Endothelial cell of umbilical vein (primary cell): Measurements from ENCODE around the gene LHX5. TPM values are rescaled to one million over a fixed set of nuclear protein-coding genes. Genes with fewer than 3 reads are reported as not detected.

Experiments used
- BruUV-seq: library from RNA; stranded (reverse); fragments of 400-500 nt; replicated peaks from 2 replicates; lab custom pipeline; 2021; lab: Mats Ljungman, UMichigan
- CTCF ChIA-PET: fragments of 300-600, 350-600 bp; sonication (Branson Sonifier 250); formaldehyde crosslinking; loops from one replicate; lab custom pipeline; 2021; ENCODE audit warnings: antibody characterized with exemption, inconsistent platforms; lab: Charles Lee
- POLR2A ChIA-PET: fragments of 300-600, 350-600 bp; sonication (Branson Sonifier 250); formaldehyde crosslinking; loops from one replicate; lab custom pipeline; 2021; ENCODE audit warnings: antibody characterized with exemption, inconsistent platforms; lab: Charles Lee
- DNase-seq: peaks from one replicate; pipeline ENCODE4 v3.0.0-alpha.2; 2011; ENCODE audit warnings: low read depth, low spot score
- FAIRE-seq: peaks from 2 replicates; lab custom pipeline; 2011; peaks lifted over from hg19 to GRCh38; lab: Jason Lieb, UNC
- H2AFZ ChIP-seq: 2 replicates; pipeline ENCODE4 v1.6.0; 2012; ENCODE audit warnings: low read depth, low read length, control low read depth, inconsistent platforms
- H3K27ac ChIP-seq: 2 replicates; pipeline ENCODE4 v1.5.1; 2011; ENCODE audit warnings: low read depth, mild to moderate bottlenecking, control low read depth, low read length, moderate library complexity; ENCODE audit not compliant: insufficient read depth
- H3K27me3 ChIP-seq, 2 experiments: 2 replicates each; pipeline versions ENCODE4 v1.6.0 to v1.6.1; 2011; ENCODE audit warnings: low read length in 2 of 2, mixed read lengths in 1 of 2; ENCODE audit not compliant: control insufficient read depth in 2 of 2, insufficient read depth in 2 of 2
- H3K36me3 ChIP-seq, 2 experiments: 2 replicates in 1 of 2; 3 replicates in 1 of 2; pipeline ENCODE4 v1.5.1; 2011; ENCODE audit warnings: low read length in 2 of 2, mild to moderate bottlenecking in 1 of 2, moderate library complexity in 1 of 2; ENCODE audit not compliant: control insufficient read depth in 2 of 2, insufficient read depth in 2 of 2; ENCODE audit errors: extremely low read depth in 1 of 2
- H3K4me1 ChIP-seq: 3 replicates; pipeline ENCODE4 v1.5.1; 2011; ENCODE audit warnings: mild to moderate bottlenecking, low read length; ENCODE audit not compliant: control insufficient read depth, insufficient read depth; ENCODE audit errors: extremely low read depth
- H3K4me2 ChIP-seq: 2 replicates; pipeline ENCODE4 v1.6.1; 2011; ENCODE audit warnings: low read length, control low read depth, mixed read lengths; ENCODE audit not compliant: insufficient read depth
- H3K4me3 ChIP-seq, 3 experiments: fragments of 200-600 bp in 1 of 3; sonication (generic), shearing (Covaris generic) in 1 of 3; replicated peaks in 1 of 3; 2 replicates each; pipeline ENCODE4 v1.5.1; 2011 to 2016; ENCODE audit warnings: control low read depth in 3 of 3, low read length in 3 of 3, mild to moderate bottlenecking in 2 of 3, inconsistent platforms in 1 of 3, low read depth in 1 of 3, moderate library complexity in 1 of 3; ENCODE audit not compliant: insufficient read depth in 1 of 3
- H3K79me2 ChIP-seq: 2 replicates; pipeline ENCODE4 v1.6.0; 2012; ENCODE audit warnings: low read length, inconsistent platforms; ENCODE audit not compliant: control insufficient read depth, insufficient read depth
- H3K9ac ChIP-seq: replicated peaks from 2 replicates; pipeline ENCODE3; 2011; ENCODE audit warnings: low read length, control low read depth; ENCODE audit not compliant: insufficient read depth; ENCODE audit errors: extremely low read depth
- H3K9me1 ChIP-seq: replicated peaks from 3 replicates; pipeline ENCODE4 v1.6.0; 2011; ENCODE audit warnings: mild to moderate bottlenecking, low read length; ENCODE audit not compliant: control insufficient read depth, insufficient read depth; ENCODE audit errors: extremely low read depth
- H3K9me3 ChIP-seq: replicated peaks from 2 replicates; pipeline ENCODE4 v1.5.1; 2012; ENCODE audit warnings: low read length, inconsistent platforms; ENCODE audit not compliant: control insufficient read depth, insufficient read depth
- H4K20me1 ChIP-seq: replicated peaks from 2 replicates; pipeline ENCODE3; 2011; ENCODE audit warnings: mild to moderate bottlenecking, low read length; ENCODE audit not compliant: control insufficient read depth, insufficient read depth; ENCODE audit errors: extremely low read depth
- EZH2 ChIP-seq: IDR thresholded peaks from 2 replicates; pipeline ENCODE4 v1.6.1; 2012; ENCODE audit warnings: borderline replicate concordance, low read depth, mild to moderate bottlenecking, moderate library complexity, low read length, inconsistent platforms; ENCODE audit not compliant: severe bottlenecking
- FOS ChIP-seq: IDR thresholded peaks from 2 replicates; pipeline ENCODE4 v1.6.1; 2011; ENCODE audit warnings: mild to moderate bottlenecking, low read length, moderate library complexity, borderline replicate concordance; ENCODE audit not compliant: insufficient read depth
- GATA2 ChIP-seq: IDR thresholded peaks from 2 replicates; pipeline ENCODE4 v1.7.0; 2011; ENCODE audit warnings: low read depth, mild to moderate bottlenecking, moderate library complexity, mixed read lengths, low read length; ENCODE audit not compliant: insufficient read length, insufficient read depth
- JUN ChIP-seq: IDR thresholded peaks from 2 replicates; pipeline ENCODE4 v1.6.1; 2011; ENCODE audit warnings: borderline replicate concordance, low read depth; ENCODE audit not compliant: insufficient read length, insufficient read depth
- MYC ChIP-seq: IDR thresholded peaks from one replicate; pipeline ENCODE4 v1.6.1; 2011; ENCODE audit warnings: mild to moderate bottlenecking, low read depth, low read length
- POLR2A ChIP-seq: IDR thresholded peaks from 2 replicates; pipeline ENCODE4 v1.6.1; 2012; ENCODE audit warnings: low read depth, mild to moderate bottlenecking, control low read depth, low read length
- POLR2AphosphoS5 ChIP-seq: IDR thresholded peaks from 2 replicates; pipeline ENCODE4 v1.6.1; 2012; ENCODE audit warnings: low read depth, mild to moderate bottlenecking, control low read depth, low read length, moderate library complexity; ENCODE audit not compliant: insufficient read depth
- dilution Hi-C: fragments of 300-500 bp; cut with MboI; formaldehyde crosslinking; loops from one replicate; pipeline ENCODE4 v1.15.0; 2019; ENCODE audit warnings: low sequenced_read_pairs; ENCODE audit not compliant: extremely low pct_ligation_motif_present
- intact Hi-C: fragments of 100-400 bp; cut with micrococcal nuclease; formaldehyde crosslinking; loops from one replicate; pipeline ENCODE4 v1.10.0; 2022
- polyA plus RNA-seq, 4 experiments: library from polyadenylated mRNA; depleted of rRNA in 3 of 4; stranded (reverse) in 3 of 4; unstranded in 1 of 4; fragments of >200 nt; gene quantifications; 2 replicates each; pipeline versions ENCODE4 v1.2.1 to v1.2.3, GENCODE V29; 2011 to 2012; ENCODE audit warnings: missing spikeins in 1 of 4
- total RNA-seq: library from RNA; stranded (reverse); gene quantifications from 2 replicates; pipeline ENCODE4 v1.2.3, GENCODE V29; 2021
- TF ChIP-seq, protein P1 (sequence below): IDR thresholded peaks from 2 replicates; pipeline ENCODE4 v1.6.1; 2011; ENCODE audit not compliant: insufficient read depth, insufficient read length
- TF ChIP-seq, protein P2 (sequence below), 2 donors: IDR thresholded peaks; 1 replicate in 1 of 2; 2 replicates in 1 of 2; pipeline ENCODE4 v1.5.1; 2011; ENCODE audit warnings: low read length in 2 of 2, mild to moderate bottlenecking in 2 of 2, moderate library complexity in 2 of 2, control low read depth in 1 of 2, inconsistent platforms in 1 of 2, low read depth in 1 of 2; ENCODE audit not compliant: insufficient read depth in 1 of 2; ENCODE audit errors: extremely low read depth in 1 of 2

The LHX5 gene
- total and polyA plus RNA-seq, 2 donors (not counting 3 experiments of a cell fraction or from before 2014, with no cell fraction given): not detected

DNA sequence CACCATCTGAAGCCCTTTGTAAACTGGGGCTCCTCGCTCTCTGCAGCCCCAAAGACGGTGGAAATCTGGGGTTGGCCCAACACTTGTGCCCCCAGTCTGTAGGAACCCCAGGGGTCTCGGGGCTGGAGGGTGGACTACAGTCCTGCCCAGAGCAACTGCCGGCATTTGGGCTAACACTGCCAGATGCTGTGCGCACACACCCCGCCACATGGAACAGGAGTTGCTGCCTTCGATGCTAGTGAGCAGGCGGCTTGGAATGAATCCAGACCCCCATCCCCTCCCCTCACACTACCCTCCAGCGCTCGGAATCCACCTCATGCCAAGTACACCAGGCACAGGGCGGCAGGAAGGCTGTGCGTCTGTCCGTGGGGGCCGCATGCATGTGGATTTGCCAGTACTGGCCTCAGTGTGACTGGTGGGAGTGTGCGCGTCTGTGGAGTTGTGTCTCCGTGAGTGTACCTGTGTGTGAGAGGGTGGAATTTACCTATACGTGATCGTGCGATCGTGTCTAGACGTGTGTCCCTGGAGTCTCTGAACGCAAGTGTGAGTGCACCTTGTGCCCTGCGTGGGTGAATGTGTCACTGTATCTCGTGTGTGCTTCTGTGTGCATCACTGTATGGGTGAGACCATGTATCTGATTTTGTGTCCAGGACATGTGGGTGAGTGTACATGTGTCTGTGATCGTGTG is 5.1 kb downstream of the LHX5 start:
- H3K4me1 ChIP-seq: no peaks in the 10 kb centered on the region
- no peak overlapping the region for H3K9ac ChIP-seq
- no peaks in the 10 kb centered on the region for H3K9me3 ChIP-seq
- intact Hi-C loops: no loop called here
- H3K27ac ChIP-seq: no peak overlapping the region
- DNase-seq: no peak
- no peak overlapping the region for H3K4me3 ChIP-seq
- dilution Hi-C loops: no loop called here
- peaks cover 74 to 91% of the 10 kb centered on the region in 2 experiments for H3K27me3 ChIP-seq
- no peak overlapping the region for H3K4me2 ChIP-seq
- TF ChIP-seq, protein P1, sequence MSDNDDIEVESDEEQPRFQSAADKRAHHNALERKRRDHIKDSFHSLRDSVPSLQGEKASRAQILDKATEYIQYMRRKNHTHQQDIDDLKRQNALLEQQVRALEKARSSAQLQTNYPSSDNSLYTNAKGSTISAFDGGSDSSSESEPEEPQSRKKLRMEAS: no peak
- TF ChIP-seq EZH2 (no peak), FOS (no peak), POLR2AphosphoS5 (no peak), GATA2 (no peak), POLR2A (no peak), MYC (no peak), JUN (no peak)
- TF ChIP-seq, protein P2, sequence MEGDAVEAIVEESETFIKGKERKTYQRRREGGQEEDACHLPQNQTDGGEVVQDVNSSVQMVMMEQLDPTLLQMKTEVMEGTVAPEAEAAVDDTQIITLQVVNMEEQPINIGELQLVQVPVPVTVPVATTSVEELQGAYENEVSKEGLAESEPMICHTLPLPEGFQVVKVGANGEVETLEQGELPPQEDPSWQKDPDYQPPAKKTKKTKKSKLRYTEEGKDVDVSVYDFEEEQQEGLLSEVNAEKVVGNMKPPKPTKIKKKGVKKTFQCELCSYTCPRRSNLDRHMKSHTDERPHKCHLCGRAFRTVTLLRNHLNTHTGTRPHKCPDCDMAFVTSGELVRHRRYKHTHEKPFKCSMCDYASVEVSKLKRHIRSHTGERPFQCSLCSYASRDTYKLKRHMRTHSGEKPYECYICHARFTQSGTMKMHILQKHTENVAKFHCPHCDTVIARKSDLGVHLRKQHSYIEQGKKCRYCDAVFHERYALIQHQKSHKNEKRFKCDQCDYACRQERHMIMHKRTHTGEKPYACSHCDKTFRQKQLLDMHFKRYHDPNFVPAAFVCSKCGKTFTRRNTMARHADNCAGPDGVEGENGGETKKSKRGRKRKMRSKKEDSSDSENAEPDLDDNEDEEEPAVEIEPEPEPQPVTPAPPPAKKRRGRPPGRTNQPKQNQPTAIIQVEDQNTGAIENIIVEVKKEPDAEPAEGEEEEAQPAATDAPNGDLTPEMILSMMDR (IDR thresholded peaks at IDR 0.05; ENCODE audit: extremely low read depth in 1 of 2, insufficient read depth in 1 of 2, low read depth in 1 of 2, low read length in 2 of 2): no peak
- H2AFZ ChIP-seq: no peak overlapping the region
- no TSS peak for BruUV-seq
- no peak for FAIRE-seq
- POLR2A ChIA-PET: interaction anchor here (1.0 kb wide), 1 partner anchor 442 kb away, joined by 4 read pairs; no protein-coding TSS in a partner anchor
- no peaks in the 10 kb centered on the region for H3K36me3 ChIP-seq
- no peaks in the 10 kb centered on the region for H4K20me1 ChIP-seq
- CTCF ChIA-PET: no interaction called here
- no peaks in the 10 kb centered on the region for H3K79me2 ChIP-seq
- H3K9me1 ChIP-seq: no peaks in the 10 kb centered on the region
